ENCODE results near the gene ARID1B. TPM values are rescaled to one million over a fixed set of nuclear protein-coding genes. Genes with fewer than 3 reads are reported as not detected.

The ARID1B gene
- total RNA-seq, 4 donors from 2014 or later: 25.2 to 103 (median 59.5) TPM

DNA sequence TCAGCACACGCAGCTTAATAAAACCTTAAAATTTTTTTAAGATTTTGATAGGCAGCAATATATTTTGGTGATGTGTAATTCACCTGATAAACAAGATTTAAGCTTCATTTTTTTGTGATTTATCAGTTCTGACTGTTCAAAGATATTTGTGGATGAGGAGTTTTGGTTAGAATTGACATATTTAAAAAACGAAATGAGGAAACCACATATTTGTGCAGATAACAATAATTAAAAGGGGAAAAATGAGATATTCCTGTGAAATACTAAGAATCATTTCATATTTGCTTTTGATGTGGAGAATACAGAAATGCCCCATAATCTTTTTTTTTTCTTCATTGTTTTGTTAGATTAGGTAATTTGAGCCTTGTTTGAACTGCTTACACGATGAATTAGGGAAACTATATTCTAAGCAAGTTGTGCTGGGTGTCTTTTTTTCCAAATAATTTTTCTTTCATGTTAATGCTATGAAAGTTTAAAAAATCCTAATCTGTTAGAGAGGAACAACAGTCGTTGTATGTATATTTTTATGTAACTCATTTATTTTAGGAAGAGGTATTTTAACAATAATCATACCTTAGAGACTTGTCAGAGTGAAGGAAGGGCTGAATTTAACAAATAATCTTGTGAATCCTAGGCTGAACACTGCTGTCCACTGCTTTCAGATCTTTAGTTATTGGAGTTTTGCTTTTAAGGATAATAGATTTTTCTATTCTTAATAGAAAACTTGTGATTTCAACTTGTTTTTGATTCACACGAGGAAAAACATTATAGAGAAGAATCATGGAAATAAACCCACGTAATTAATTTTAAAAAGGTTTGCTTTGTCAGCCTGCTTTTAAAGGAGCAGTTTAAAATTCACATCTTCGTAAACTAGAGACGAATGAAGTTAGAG, 4.0 kb downstream of the ARID1B start:
- no peak for DNase-seq
- no peaks in the 10 kb centered on the region for H3K9me3 ChIP-seq
- WGBS, 2 donors: 6% methylated on average over 8 of the region's 8 CpGs
- no peak for TF ChIP-seq POLR2A (IDR thresholded peaks at IDR 0.05)
- TF ChIP-seq, protein P1, sequence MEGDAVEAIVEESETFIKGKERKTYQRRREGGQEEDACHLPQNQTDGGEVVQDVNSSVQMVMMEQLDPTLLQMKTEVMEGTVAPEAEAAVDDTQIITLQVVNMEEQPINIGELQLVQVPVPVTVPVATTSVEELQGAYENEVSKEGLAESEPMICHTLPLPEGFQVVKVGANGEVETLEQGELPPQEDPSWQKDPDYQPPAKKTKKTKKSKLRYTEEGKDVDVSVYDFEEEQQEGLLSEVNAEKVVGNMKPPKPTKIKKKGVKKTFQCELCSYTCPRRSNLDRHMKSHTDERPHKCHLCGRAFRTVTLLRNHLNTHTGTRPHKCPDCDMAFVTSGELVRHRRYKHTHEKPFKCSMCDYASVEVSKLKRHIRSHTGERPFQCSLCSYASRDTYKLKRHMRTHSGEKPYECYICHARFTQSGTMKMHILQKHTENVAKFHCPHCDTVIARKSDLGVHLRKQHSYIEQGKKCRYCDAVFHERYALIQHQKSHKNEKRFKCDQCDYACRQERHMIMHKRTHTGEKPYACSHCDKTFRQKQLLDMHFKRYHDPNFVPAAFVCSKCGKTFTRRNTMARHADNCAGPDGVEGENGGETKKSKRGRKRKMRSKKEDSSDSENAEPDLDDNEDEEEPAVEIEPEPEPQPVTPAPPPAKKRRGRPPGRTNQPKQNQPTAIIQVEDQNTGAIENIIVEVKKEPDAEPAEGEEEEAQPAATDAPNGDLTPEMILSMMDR (IDR thresholded peaks at IDR 0.05): no peak
- no peaks in the 10 kb centered on the region for H3K27me3 ChIP-seq
- H3K36me3 ChIP-seq: peaks cover 0 to 11% (median 0%) of the 10 kb centered on the region in 3 donors
- intact Hi-C loops (cut with DNase I): no loop called here
- H3K27ac ChIP-seq: peak overlapping the region; percentile 52 to 99 (median 98)
- H3K4me3 ChIP-seq: peak overlapping the region; percentile 8 to 91 (median 84)
- peaks cover 4 to 60% (median 30%) of the 10 kb centered on the region in 3 donors for H3K4me1 ChIP-seq

GRCh38 chr6:156781861-156782631, 4.9 kb downstream of the ARID1B start:
- H3K4me3 ChIP-seq: peak overlapping the region; percentile 8 to 91 (median 84)
- peak overlapping the region; percentile 76 to 99 (median 98) for H3K27ac ChIP-seq
- intact Hi-C loops (cut with DNase I): no loop called here
- TF ChIP-seq, protein P1 (IDR thresholded peaks at IDR 0.05): no peak
- no peak for TF ChIP-seq POLR2A (IDR thresholded peaks at IDR 0.05)
- peaks cover 4 to 60% (median 30%) of the 10 kb centered on the region in 3 donors for H3K4me1 ChIP-seq
- H3K36me3 ChIP-seq: peaks cover 0 to 12% (median 0%) of the 10 kb centered on the region in 3 donors
- DNase-seq: no peak
- H3K9me3 ChIP-seq: no peaks in the 10 kb centered on the region
- no peaks in the 10 kb centered on the region for H3K27me3 ChIP-seq
- 2 to 4% methylated on average over 8 of the region's 8 CpGs for WGBS, 2 donors

- WGBS, 2 donors: 3 to 5% methylated on average over 2 of the region's 2 CpGs
- Histone ChIP-seq H3K27me3 (no peaks in the 10 kb centered on the region), H3K9me3 (no peaks in the 10 kb centered on the region), H3K4me3 (peak overlapping the region in 3 of 4 donors; percentile 83 to 91 (median 84)), H3K36me3 (peaks cover 0 to 12% (median 0%) of the 10 kb centered on the region in 3 donors), H3K27ac (peak overlapping the region; percentile 76 to 99 (median 98)), H3K4me1 (peaks cover 4 to 68% (median 38%) of the 10 kb centered on the region in 3 donors)
- TF ChIP-seq, protein P1 (IDR thresholded peaks at IDR 0.05): no peak
- TF ChIP-seq POLR2A (IDR thresholded peaks at IDR 0.05): no peak
- no peak for DNase-seq
- intact Hi-C loops (cut with DNase I): no loop called here
These were observed 5.6 kb downstream of the ARID1B start for GRCh38 chr6:156782691-156783320.

- Histone ChIP-seq H3K27me3 (no peaks in the 10 kb centered on the region), H3K4me1 (peaks cover 4 to 79% (median 43%) of the 10 kb centered on the region in 3 donors), H3K4me3 (no peak overlapping the region), H3K36me3 (peaks cover 0 to 12% (median 0%) of the 10 kb centered on the region in 3 donors), H3K9me3 (no peaks in the 10 kb centered on the region), H3K27ac (peak overlapping the region in 2 of 4 donors; percentile 98 to 99)
- DNase-seq: no peak
- TF ChIP-seq, protein P1 (IDR thresholded peaks at IDR 0.05): no peak
- no peak for TF ChIP-seq POLR2A (IDR thresholded peaks at IDR 0.05)
- intact Hi-C loops (cut with DNase I): no loop called here
- WGBS, 2 donors: 64 to 82% methylated on average over 6 of the region's 6 CpGs
These were observed 6.8 kb downstream of the ARID1B start for GRCh38 chr6:156783958-156784357.
